ENCODE data around the gene DLG2.

DLG2 gene

GRCh38 chr11:85485902-85486301, 141.2 kb downstream of the DLG2 start:
- no peak for TF ChIP-seq CTCF (IDR thresholded peaks at IDR 0.05; ENCODE audit: control insufficient read depth, extremely low read depth, insufficient read depth)
- H3K4me3 ChIP-seq (ENCODE audit: low read depth, low read length): no peak overlapping the region
- no peak for DNase-seq (ENCODE audit: low read depth)

GRCh38 chr11:85483861-85484260, 143.3 kb downstream of the DLG2 start:
- no peak for TF ChIP-seq CTCF (IDR thresholded peaks at IDR 0.05; ENCODE audit: control insufficient read depth, extremely low read depth, insufficient read depth)
- H3K4me3 ChIP-seq (ENCODE audit: low read depth, low read length): no peak overlapping the region
- DNase-seq (ENCODE audit: low read depth): no peak

- H3K4me3 ChIP-seq (ENCODE audit: low read depth, low read length): no peak overlapping the region
- no peak for TF ChIP-seq CTCF (IDR thresholded peaks at IDR 0.05; ENCODE audit: control insufficient read depth, extremely low read depth, insufficient read depth)
- no peak for DNase-seq (ENCODE audit: low read depth)
These were observed 145.3 kb downstream of the DLG2 start for GRCh38 chr11:85481862-85482261.

GRCh38 chr11:85475660-85476517, 151.3 kb downstream of the DLG2 start:
- H3K4me3 ChIP-seq (ENCODE audit: low read depth, low read length): no peak overlapping the region
- no peak for DNase-seq (ENCODE audit: low read depth)
- no peak for TF ChIP-seq CTCF (IDR thresholded peaks at IDR 0.05; ENCODE audit: control insufficient read depth, extremely low read depth, insufficient read depth)

- no peak for TF ChIP-seq CTCF (IDR thresholded peaks at IDR 0.05; ENCODE audit: control insufficient read depth, extremely low read depth, insufficient read depth)
- DNase-seq (ENCODE audit: low read depth): no peak
These were observed 154.2 kb downstream of the DLG2 start for GRCh38 chr11:85472953-85473352.

GRCh38 chr11:85464283-85464682, 162.9 kb downstream of the DLG2 start:
- TF ChIP-seq CTCF (IDR thresholded peaks at IDR 0.05; ENCODE audit: control insufficient read depth, extremely low read depth, insufficient read depth): peak; percentile 25; the same call in 1 of the 2 replicates
- H3K4me3 ChIP-seq (ENCODE audit: low read depth, low read length): no peak overlapping the region
- no peak for DNase-seq (ENCODE audit: low read depth)

More at GRCh38 chr11:85472953-85473352, 154.2 kb downstream of the DLG2 start:
- H3K4me3 ChIP-seq (ENCODE audit: low read depth, low read length): no peak overlapping the region

GRCh38 chr11:85459304-85459703, 167.8 kb downstream of the DLG2 start:
- DNase-seq (ENCODE audit: low read depth): no peak

More at GRCh38 chr11:85459304-85459703, 167.8 kb downstream of the DLG2 start:
- H3K4me3 ChIP-seq (ENCODE audit: low read depth, low read length): no peak overlapping the region
- TF ChIP-seq CTCF (IDR thresholded peaks at IDR 0.05; ENCODE audit: control insufficient read depth, extremely low read depth, insufficient read depth): no peak
